Neutrophil (primary cell): Measurements from ENCODE around the gene CTBP2.

Experiments used
- H3K27ac ChIP-seq: fragments of 200-600 bp; sonication (generic); 2 replicates; pipeline ENCODE4 v1.5.1; 2016; ENCODE audit warnings: mild to moderate bottlenecking, moderate library complexity
- H3K27me3 ChIP-seq: fragments of 200-600 bp; sonication (generic); 2 replicates; pipeline ENCODE4 v1.6.0; 2016; ENCODE audit warnings: mild to moderate bottlenecking
- H3K36me3 ChIP-seq: fragments of 200-600 bp; sonication (generic); 2 replicates; pipeline ENCODE4 v1.5.1; 2017
- H3K4me1 ChIP-seq, 2 experiments: fragments of 200-600 bp in 1 of 2; sonication (generic) in 1 of 2; 1 replicate in 1 of 2; 2 replicates in 1 of 2; pipeline versions ENCODE4 v1.5.1 to v1.6.1; 2013 to 2016; ENCODE audit warnings: low read depth in 1 of 2, low read length in 1 of 2, mild to moderate bottlenecking in 1 of 2, moderate library complexity in 1 of 2; ENCODE audit not compliant: control insufficient read depth in 1 of 2, insufficient read depth in 1 of 2
- H3K4me3 ChIP-seq, 2 experiments: fragments of 200-600 bp in 1 of 2; sonication (generic) in 1 of 2; 1 replicate in 1 of 2; 2 replicates in 1 of 2; pipeline ENCODE4 v1.5.1; 2013 to 2016; ENCODE audit warnings: low read depth in 1 of 2, low read length in 1 of 2, mild to moderate bottlenecking in 1 of 2, moderate library complexity in 1 of 2
- H3K9me3 ChIP-seq: fragments of 200-600 bp; sonication (generic); 2 replicates; pipeline ENCODE4 v1.5.1; 2016
- TF ChIP-seq, protein P1 (sequence below): fragments of 200-600 bp; sonication (generic); IDR thresholded peaks from 2 replicates; pipeline ENCODE4 v1.5.1; 2016; ENCODE audit warnings: antibody characterized with exemption

Gene CTBP2

GRCh38 chr10:125005312-125006187 is 154.8 kb downstream of the CTBP2 start:
- peaks cover 20 to 25% of the 10 kb centered on the region in 2 experiments for H3K4me1 ChIP-seq
- TF ChIP-seq, protein P1, sequence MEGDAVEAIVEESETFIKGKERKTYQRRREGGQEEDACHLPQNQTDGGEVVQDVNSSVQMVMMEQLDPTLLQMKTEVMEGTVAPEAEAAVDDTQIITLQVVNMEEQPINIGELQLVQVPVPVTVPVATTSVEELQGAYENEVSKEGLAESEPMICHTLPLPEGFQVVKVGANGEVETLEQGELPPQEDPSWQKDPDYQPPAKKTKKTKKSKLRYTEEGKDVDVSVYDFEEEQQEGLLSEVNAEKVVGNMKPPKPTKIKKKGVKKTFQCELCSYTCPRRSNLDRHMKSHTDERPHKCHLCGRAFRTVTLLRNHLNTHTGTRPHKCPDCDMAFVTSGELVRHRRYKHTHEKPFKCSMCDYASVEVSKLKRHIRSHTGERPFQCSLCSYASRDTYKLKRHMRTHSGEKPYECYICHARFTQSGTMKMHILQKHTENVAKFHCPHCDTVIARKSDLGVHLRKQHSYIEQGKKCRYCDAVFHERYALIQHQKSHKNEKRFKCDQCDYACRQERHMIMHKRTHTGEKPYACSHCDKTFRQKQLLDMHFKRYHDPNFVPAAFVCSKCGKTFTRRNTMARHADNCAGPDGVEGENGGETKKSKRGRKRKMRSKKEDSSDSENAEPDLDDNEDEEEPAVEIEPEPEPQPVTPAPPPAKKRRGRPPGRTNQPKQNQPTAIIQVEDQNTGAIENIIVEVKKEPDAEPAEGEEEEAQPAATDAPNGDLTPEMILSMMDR: no peak
- no peak overlapping the region for H3K27ac ChIP-seq
- H3K36me3 ChIP-seq: peaks cover 62% of the 10 kb centered on the region
- H3K9me3 ChIP-seq: no peaks in the 10 kb centered on the region
- no peaks in the 10 kb centered on the region for H3K27me3 ChIP-seq
- no peak overlapping the region for H3K4me3 ChIP-seq

DNA sequence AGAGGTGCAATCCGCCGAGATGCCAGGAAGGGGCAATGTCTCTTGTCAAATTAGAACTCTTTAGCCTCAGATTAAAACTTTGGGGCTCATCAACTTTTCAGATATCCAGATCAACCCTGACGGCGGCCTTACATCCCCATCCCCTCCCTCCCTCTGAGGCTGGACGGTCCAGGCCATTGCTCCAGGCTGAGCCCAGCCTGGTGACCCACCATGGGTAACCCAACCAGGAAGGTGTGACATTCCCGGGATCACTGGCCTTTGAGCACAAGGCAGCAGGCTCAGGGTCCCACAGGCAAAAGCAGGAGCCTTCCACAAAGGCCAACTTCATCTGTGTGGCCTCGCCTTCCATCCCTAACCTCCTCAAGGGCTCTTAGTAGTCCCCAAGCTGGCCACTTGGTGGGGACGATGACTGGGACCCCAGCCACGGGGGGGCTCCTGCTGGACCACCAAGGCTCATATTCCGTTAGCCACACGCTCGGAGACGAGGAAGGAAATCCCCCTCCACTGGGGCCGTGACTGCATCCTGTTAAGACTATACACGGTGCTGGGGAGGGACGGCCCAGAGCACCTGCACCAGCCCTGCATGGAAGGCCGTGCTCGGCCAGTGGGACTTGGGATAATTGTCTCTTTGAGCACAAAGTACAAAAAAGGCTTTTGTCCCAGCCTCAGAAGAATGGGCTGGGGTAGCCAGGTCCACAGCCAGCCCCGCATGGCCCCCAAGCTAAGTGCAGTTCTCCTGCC is 155.6 kb downstream of the CTBP2 start:
- Histone ChIP-seq H3K9me3 (no peaks in the 10 kb centered on the region), H3K4me1 (peaks cover 20 to 24% of the 10 kb centered on the region in 2 experiments), H3K27ac (no peak overlapping the region), H3K27me3 (no peaks in the 10 kb centered on the region), H3K36me3 (peaks cover 70% of the 10 kb centered on the region), H3K4me3 (no peak overlapping the region)
- TF ChIP-seq, protein P1: no peak

DNA sequence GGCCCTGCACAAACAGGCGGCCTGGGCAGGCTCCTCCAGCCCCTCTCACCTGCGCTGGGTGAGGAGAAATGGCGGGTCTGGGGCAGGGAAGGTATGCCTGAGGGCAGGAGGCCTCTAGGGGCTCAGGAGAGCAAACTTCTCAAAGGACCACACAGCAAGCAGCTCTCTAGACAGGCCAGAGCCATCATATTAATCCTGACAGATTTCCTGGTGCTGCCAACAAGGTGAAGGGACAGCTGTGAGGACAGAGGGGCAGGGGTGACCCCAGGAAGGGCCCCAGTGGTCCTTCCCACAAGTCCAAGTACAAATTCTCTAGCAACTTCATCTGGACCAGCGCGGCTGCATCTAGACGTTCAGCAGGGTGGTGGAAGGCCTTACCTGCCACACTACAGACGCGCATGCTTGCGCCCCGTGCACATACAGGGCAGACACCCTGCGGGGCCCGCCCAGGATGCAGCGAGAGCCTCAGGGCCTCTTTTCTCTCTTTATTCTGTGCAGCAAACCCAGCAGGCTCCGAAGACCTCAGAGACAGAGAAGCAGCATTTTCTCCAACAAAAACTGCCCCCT is 156.4 kb downstream of the CTBP2 start:
- Histone ChIP-seq H3K4me1 (peaks cover 15 to 17% of the 10 kb centered on the region in 2 experiments), H3K27ac (no peak overlapping the region), H3K36me3 (peaks cover 78% of the 10 kb centered on the region), H3K4me3 (no peak overlapping the region), H3K27me3 (no peaks in the 10 kb centered on the region), H3K9me3 (no peaks in the 10 kb centered on the region)
- TF ChIP-seq, protein P1: no peak

GRCh38 chr10:125003146-125003900 is 157.0 kb downstream of the CTBP2 start:
- Histone ChIP-seq H3K4me3 (no peak overlapping the region), H3K4me1 (peaks cover 8 to 10% of the 10 kb centered on the region in 2 experiments)

More at GRCh38 chr10:125003146-125003900, 157.0 kb downstream of the CTBP2 start:
- TF ChIP-seq, protein P1: no peak
- no peaks in the 10 kb centered on the region for H3K9me3 ChIP-seq
- no peak overlapping the region for H3K27ac ChIP-seq
- H3K27me3 ChIP-seq: no peaks in the 10 kb centered on the region
- H3K36me3 ChIP-seq: peaks cover 84% of the 10 kb centered on the region
